H1 (cell line): Measurements from ENCODE around the gene HSPA4. TPM values are rescaled to one million over a fixed set of nuclear protein-coding genes. Genes with fewer than 3 reads are reported as not detected.

ENCODE experiments used
- CHD7 ChIP-seq: fragments of 300-600 bp; sonication (generic); IDR thresholded peaks from 2 replicates; pipeline ENCODE4 v1.7.1; 2012; ENCODE audit warnings: low read length, moderate library complexity, mild to moderate bottlenecking, inconsistent platforms; ENCODE audit not compliant: insufficient replicate concordance
- CTBP2 ChIP-seq: IDR thresholded peaks from 2 replicates; pipeline ENCODE4 v1.7.0; 2011; ENCODE audit warnings: borderline replicate concordance, mild to moderate bottlenecking, moderate library complexity, mixed read lengths, low read length; ENCODE audit not compliant: insufficient read depth, insufficient read length
- SUZ12 ChIP-seq: fragments of 200-600 bp; sonication (generic); IDR thresholded peaks from 2 replicates; pipeline ENCODE4 v1.6.1; 2012; ENCODE audit warnings: mild to moderate bottlenecking, inconsistent platforms, low read length, moderate library complexity, mixed read lengths
- USF2 ChIP-seq: IDR thresholded peaks from 2 replicates; pipeline ENCODE4 v1.6.1; 2011; ENCODE audit warnings: low read length, improper control_type of control experiment
- polyA plus RNA-seq, 7 experiments: library from polyadenylated mRNA; depleted of rRNA in 3 of 7; stranded (reverse) in 5 of 7; unstranded in 2 of 7; fragments of >200 nt in 5 of 7; fragments of 200-250 nt in 2 of 7; gene quantifications; 1 replicate in 5 of 7; 2 replicates in 1 of 7; 4 replicates in 1 of 7; pipeline versions ENCODE4 v1.2.1 to v1.2.3, GENCODE V29; 2011 to 2013; ENCODE audit warnings: missing spikeins in 2 of 7, mixed read lengths in 2 of 7
- total RNA-seq: library from RNA; stranded (reverse); fragmentation: NEBNext Ultra II Directional; extraction: Animal tissue kit (Norgen Biotek cat#: 25700); gene quantifications from 2 replicates; pipeline ENCODE4 v1.2.1, GENCODE V29; 2021

The HSPA4 gene
- total and polyA plus RNA-seq, 2 of the 8 experiments (the other 6 are each of a cell fraction or from before 2014, with no cell fraction given) = 28.9 to 445 TPM

DNA sequence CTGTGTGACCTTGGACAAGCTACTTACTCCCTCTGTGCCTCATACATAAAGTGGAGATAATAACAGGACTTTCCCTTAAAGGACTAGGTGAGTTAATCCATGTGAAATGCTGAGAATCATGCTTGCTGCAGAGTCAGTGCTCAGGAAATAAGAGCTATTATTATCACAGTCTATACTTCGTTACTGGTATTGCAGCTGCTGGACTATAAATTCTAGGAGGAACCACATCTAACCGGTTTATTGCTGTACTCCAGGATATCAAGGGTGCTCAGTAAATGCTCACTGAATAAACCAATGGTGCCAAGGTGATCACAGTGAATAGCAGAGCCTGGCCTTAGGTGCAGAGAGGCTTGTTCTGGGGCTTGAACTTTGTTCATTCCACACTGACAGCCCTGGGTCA is 69.3 kb downstream of the HSPA4 start (continued):
- TF ChIP-seq CHD7 (no peak), CTBP2 (no peak), SUZ12 (no peak), USF2 (no peak)
- TF ChIP-seq, all 59 proteins: peak for 0
